ENCODE results near the gene ADPRHL1.

DNA sequence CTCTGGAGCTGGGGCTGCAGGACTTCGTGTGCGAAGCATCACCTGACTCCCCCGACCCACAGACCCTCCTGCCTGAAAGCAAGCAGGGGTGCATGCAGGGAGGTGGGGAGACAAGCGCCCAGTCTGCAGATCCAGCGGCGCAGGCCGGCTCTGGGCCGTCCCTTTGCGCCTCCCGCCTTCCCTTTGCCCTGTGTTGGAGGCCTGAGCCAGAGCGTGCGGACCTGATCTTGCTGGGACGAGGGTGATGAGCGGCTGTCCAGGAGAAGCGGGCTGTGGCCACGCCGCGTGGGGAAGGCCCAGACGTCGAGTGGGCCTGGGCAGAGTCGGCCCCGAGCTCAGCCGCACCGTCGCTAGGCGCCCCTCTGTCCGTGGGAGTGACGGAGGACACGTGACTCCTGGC lies 84.1 kb downstream of the ADPRHL1 start:
- TF ChIP-seq, protein P1, sequence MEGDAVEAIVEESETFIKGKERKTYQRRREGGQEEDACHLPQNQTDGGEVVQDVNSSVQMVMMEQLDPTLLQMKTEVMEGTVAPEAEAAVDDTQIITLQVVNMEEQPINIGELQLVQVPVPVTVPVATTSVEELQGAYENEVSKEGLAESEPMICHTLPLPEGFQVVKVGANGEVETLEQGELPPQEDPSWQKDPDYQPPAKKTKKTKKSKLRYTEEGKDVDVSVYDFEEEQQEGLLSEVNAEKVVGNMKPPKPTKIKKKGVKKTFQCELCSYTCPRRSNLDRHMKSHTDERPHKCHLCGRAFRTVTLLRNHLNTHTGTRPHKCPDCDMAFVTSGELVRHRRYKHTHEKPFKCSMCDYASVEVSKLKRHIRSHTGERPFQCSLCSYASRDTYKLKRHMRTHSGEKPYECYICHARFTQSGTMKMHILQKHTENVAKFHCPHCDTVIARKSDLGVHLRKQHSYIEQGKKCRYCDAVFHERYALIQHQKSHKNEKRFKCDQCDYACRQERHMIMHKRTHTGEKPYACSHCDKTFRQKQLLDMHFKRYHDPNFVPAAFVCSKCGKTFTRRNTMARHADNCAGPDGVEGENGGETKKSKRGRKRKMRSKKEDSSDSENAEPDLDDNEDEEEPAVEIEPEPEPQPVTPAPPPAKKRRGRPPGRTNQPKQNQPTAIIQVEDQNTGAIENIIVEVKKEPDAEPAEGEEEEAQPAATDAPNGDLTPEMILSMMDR (IDR thresholded peaks at IDR 0.05; ENCODE audit: low read length) = no peak
- TF ChIP-seq EZH2 (IDR thresholded peaks at IDR 0.05; ENCODE audit: borderline replicate concordance, low read length) = no peak
